Activated CD4-positive, alpha-beta T cell treated with anti-CD3 and anti-CD28 coated beads, Interleukin-2, amount 10 ng/mL, durations not matched to agents 24 days and 14 days (primary cell): ENCODE results near the gene ITPR2. TPM values are rescaled to one million over a fixed set of nuclear protein-coding genes. Genes with fewer than 3 reads are reported as not detected.

ENCODE experiments used
- DNase-seq: peaks from one replicate; pipeline ENCODE4 v3.0.0; 2022
- H3K27ac Mint-ChIP-seq: one replicate; pipeline ENCODE4 v1.8.0; 2022; ENCODE audit warnings: mild to moderate bottlenecking, mixed read lengths
- H3K27me3 Mint-ChIP-seq: one replicate; pipeline ENCODE4 v1.8.0; 2022; ENCODE audit warnings: mixed read lengths
- H3K36me3 Mint-ChIP-seq: one replicate; pipeline ENCODE4 v1.8.0; 2022; ENCODE audit warnings: low read depth, mild to moderate bottlenecking, mixed read lengths
- H3K4me1 Mint-ChIP-seq: one replicate; pipeline ENCODE4 v1.8.0; 2021; ENCODE audit warnings: mixed read lengths
- H3K4me3 Mint-ChIP-seq: one replicate; pipeline ENCODE4 v1.8.0; 2022; ENCODE audit warnings: mild to moderate bottlenecking, moderate library complexity, mixed read lengths
- H3K9me3 Mint-ChIP-seq: one replicate; pipeline ENCODE4 v1.8.0; 2021; ENCODE audit warnings: mixed read lengths
- intact Hi-C: fragments of 100-400 bp; cut with micrococcal nuclease; formaldehyde crosslinking; loops from one replicate; pipeline ENCODE4 v1.15.1; 2023
- total RNA-seq: library from RNA; stranded (reverse); gene quantifications from 2 replicates; pipeline ENCODE4 v1.2.3, GENCODE V29; 2022

Gene ITPR2
- total RNA-seq, 1 donor from 2014 or later = 46.0 TPM

GRCh38 chr12:26496170-26496569, 336.8 kb downstream of the ITPR2 start:
- intact Hi-C loops = no loop called here
- Mint-ChIP-seq H3K27me3 (no peaks in the 10 kb centered on the region), H3K27ac (no peak overlapping the region), H3K4me3 (no peak overlapping the region), H3K4me1 (no peaks in the 10 kb centered on the region), H3K36me3 (peaks cover 13% of the 10 kb centered on the region), H3K9me3 (no peaks in the 10 kb centered on the region)
- DNase-seq = no peak

GRCh38 chr12:26493656-26494055, 339.3 kb downstream of the ITPR2 start:
- no peak overlapping the region for H3K4me3 Mint-ChIP-seq
- intact Hi-C loops = no loop called here
- H3K27me3 Mint-ChIP-seq = no peaks in the 10 kb centered on the region
- DNase-seq = no peak
- H3K4me1 Mint-ChIP-seq = no peaks in the 10 kb centered on the region
- no peaks in the 10 kb centered on the region for H3K9me3 Mint-ChIP-seq
- H3K27ac Mint-ChIP-seq = no peak overlapping the region
- H3K36me3 Mint-ChIP-seq = peaks cover 20% of the 10 kb centered on the region

- no peaks in the 10 kb centered on the region for H3K9me3 Mint-ChIP-seq
- peaks cover 20% of the 10 kb centered on the region for H3K36me3 Mint-ChIP-seq
These were observed 340.6 kb downstream of the ITPR2 start for GRCh38 chr12:26492406-26492805.

GRCh38 chr12:26489908-26490307, 343.1 kb downstream of the ITPR2 start:
- intact Hi-C loops = no loop called here
- Mint-ChIP-seq H3K4me3 (no peak overlapping the region), H3K36me3 (peaks cover 24% of the 10 kb centered on the region), H3K27ac (no peak overlapping the region), H3K9me3 (no peaks in the 10 kb centered on the region), H3K27me3 (no peaks in the 10 kb centered on the region), H3K4me1 (no peaks in the 10 kb centered on the region)
- no peak for DNase-seq

More at GRCh38 chr12:26492406-26492805, 340.6 kb downstream of the ITPR2 start:
- Mint-ChIP-seq H3K27ac (no peak overlapping the region), H3K4me1 (no peaks in the 10 kb centered on the region), H3K4me3 (no peak overlapping the region), H3K27me3 (no peaks in the 10 kb centered on the region)
- intact Hi-C loops = no loop called here
- no peak for DNase-seq

GRCh38 chr12:26488351-26488750, 344.6 kb downstream of the ITPR2 start:
- DNase-seq = no peak
- Mint-ChIP-seq H3K4me1 (no peaks in the 10 kb centered on the region), H3K4me3 (no peak overlapping the region), H3K27ac (no peak overlapping the region), H3K9me3 (no peaks in the 10 kb centered on the region), H3K36me3 (peaks cover 25% of the 10 kb centered on the region), H3K27me3 (no peaks in the 10 kb centered on the region)
- intact Hi-C loops = no loop called here

DNA sequence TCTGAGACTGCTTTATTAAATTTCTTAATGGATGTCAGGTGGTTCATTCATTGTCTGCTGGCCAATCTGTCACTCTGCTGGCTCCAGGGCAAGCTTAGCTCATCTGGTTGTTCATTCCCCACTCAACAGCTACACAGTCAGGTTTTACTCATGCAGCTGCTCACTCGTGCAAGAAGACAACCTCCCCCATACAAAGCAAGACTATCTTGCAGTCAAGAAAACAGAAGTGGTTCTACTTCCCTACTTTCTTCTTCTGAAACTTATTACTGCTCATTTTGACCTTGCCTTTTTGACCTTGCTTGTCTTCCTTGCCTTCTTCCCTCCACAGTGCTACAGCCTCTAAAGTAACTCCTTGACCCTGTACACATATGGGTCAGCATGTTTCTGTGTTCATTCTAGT, 359.7 kb downstream of the ITPR2 start:
- no peak for DNase-seq
- no peaks in the 10 kb centered on the region for H3K27me3 Mint-ChIP-seq
- H3K4me1 Mint-ChIP-seq = peaks cover 25% of the 10 kb centered on the region
- intact Hi-C loops = no loop called here
- peaks cover 38% of the 10 kb centered on the region for H3K36me3 Mint-ChIP-seq
- H3K27ac Mint-ChIP-seq = no peak overlapping the region
- H3K4me3 Mint-ChIP-seq = no peak overlapping the region
- H3K9me3 Mint-ChIP-seq = peaks cover 11% of the 10 kb centered on the region

DNA sequence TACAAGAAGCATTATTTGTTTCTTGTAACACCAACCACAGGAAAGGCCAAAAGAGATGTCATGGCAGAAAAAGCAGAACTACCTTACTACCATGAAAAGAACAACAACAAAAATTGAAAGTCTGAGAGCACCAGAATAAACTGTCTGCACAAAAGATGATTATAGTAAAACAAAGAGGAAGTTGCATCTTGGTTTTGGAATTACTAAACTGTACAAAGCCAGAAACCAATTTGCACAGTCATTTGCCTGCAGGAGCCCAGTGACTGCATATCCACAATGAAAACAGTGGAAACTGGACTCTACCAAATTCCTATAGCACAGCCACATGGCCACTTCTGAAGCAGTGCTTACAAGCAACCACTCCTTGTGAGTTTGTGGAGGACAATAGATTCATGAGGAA, 361.4 kb downstream of the ITPR2 start:
- peaks cover 30% of the 10 kb centered on the region for H3K36me3 Mint-ChIP-seq
- DNase-seq = no peak
- no peak overlapping the region for H3K4me3 Mint-ChIP-seq
- peaks cover 11% of the 10 kb centered on the region for H3K9me3 Mint-ChIP-seq
- H3K4me1 Mint-ChIP-seq = peaks cover 25% of the 10 kb centered on the region
- H3K27ac Mint-ChIP-seq = peak overlapping the region; percentile 39
- H3K27me3 Mint-ChIP-seq = no peaks in the 10 kb centered on the region
- intact Hi-C loops = no loop called here

GRCh38 chr12:26469421-26470180, 363.4 kb downstream of the ITPR2 start:
- Mint-ChIP-seq H3K4me3 (no peak overlapping the region), H3K9me3 (peaks cover 7% of the 10 kb centered on the region), H3K4me1 (peaks cover 25% of the 10 kb centered on the region), H3K27me3 (no peaks in the 10 kb centered on the region), H3K27ac (no peak overlapping the region), H3K36me3 (peaks cover 17% of the 10 kb centered on the region)
- intact Hi-C loops = no loop called here
- no peak for DNase-seq

DNA sequence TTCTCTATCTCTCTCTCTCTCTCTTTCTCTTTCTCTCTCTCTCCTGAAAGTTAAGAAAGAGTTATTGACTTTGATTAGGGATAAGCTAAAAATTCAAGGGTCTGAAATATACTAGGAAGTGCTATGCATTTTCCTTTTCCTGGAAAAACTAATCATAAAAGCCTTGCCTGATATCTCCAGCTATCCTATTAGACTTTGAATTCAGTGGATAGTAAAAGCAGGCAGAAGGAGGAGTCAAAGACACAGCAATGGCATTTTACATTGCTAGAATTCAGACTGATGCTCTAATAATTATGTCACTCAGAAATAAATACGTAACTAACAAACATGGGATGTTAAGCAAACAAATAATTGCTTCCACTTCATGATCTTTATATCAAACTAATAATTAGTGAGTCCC, 365.6 kb downstream of the ITPR2 start:
- no peak for DNase-seq
- intact Hi-C loops = no loop called here
- Mint-ChIP-seq H3K4me1 (peaks cover 13% of the 10 kb centered on the region), H3K36me3 (peaks cover 2% of the 10 kb centered on the region), H3K27ac (no peak overlapping the region), H3K27me3 (no peaks in the 10 kb centered on the region), H3K4me3 (no peak overlapping the region), H3K9me3 (no peaks in the 10 kb centered on the region)

DNA sequence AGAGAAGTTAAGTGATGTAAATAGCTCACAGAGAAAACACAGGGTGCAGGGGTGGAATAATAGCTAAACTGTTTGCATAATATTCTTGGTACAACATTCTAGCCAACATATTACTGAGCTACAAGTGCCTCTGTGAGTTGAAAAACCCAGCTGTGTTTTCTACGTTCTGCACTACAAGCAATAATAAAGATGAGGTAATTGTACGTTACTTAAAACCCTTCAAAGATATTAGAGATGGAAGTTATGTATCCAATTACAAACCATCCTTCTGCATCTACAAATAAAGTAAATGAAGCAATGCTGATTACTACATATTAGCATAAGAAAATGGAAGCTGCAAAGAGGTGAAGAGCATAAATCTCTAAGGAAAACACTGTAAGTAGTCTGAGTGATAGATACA, 366.3 kb downstream of the ITPR2 start:
- intact Hi-C loops = no loop called here
- Mint-ChIP-seq H3K27me3 (no peaks in the 10 kb centered on the region), H3K4me1 (peaks cover 9% of the 10 kb centered on the region), H3K36me3 (peaks cover 2% of the 10 kb centered on the region), H3K9me3 (no peaks in the 10 kb centered on the region), H3K4me3 (no peak overlapping the region), H3K27ac (no peak overlapping the region)
- DNase-seq = no peak

GRCh38 chr12:26465419-26466097, 367.4 kb downstream of the ITPR2 start:
- peaks cover 2% of the 10 kb centered on the region for H3K36me3 Mint-ChIP-seq
- H3K27me3 Mint-ChIP-seq = no peaks in the 10 kb centered on the region
- no peaks in the 10 kb centered on the region for H3K9me3 Mint-ChIP-seq
- H3K4me1 Mint-ChIP-seq = no peaks in the 10 kb centered on the region
- no peak overlapping the region for H3K4me3 Mint-ChIP-seq
- no peak for DNase-seq
- no peak overlapping the region for H3K27ac Mint-ChIP-seq
- intact Hi-C loops = no loop called here

- intact Hi-C loops = no loop called here
- DNase-seq = no peak
- peaks cover 9% of the 10 kb centered on the region for H3K36me3 Mint-ChIP-seq
- H3K4me1 Mint-ChIP-seq = no peaks in the 10 kb centered on the region
- peaks cover 7% of the 10 kb centered on the region for H3K9me3 Mint-ChIP-seq
- no peak overlapping the region for H3K4me3 Mint-ChIP-seq
- H3K27ac Mint-ChIP-seq = no peak overlapping the region
- H3K27me3 Mint-ChIP-seq = no peaks in the 10 kb centered on the region
These were observed 371.2 kb downstream of the ITPR2 start for GRCh38 chr12:26461776-26462175.

DNA sequence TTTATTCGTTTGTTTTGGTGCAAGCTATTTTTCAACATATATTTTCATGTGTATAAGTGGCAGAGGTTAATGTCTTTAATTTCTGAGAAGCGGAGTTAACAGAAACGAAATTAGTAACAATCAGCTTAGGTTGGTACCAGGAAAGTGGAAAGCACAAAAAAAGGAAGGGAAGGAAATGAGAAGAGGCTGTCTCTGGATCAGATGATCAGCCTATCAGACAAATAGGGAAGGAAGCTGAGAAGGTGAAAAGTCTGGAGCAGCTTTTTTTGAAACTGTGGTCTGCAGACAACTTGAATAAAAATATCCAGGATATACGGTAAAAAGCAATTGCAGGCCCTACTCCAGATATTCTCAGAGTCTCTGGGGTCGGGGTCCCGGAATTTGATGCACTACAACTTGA, 372.6 kb downstream of the ITPR2 start:
- intact Hi-C loops = no loop called here
- Mint-ChIP-seq H3K4me3 (no peak overlapping the region), H3K9me3 (peaks cover 7% of the 10 kb centered on the region), H3K4me1 (no peaks in the 10 kb centered on the region), H3K27me3 (no peaks in the 10 kb centered on the region), H3K36me3 (peaks cover 10% of the 10 kb centered on the region), H3K27ac (no peak overlapping the region)
- no peak for DNase-seq

- H3K4me3 Mint-ChIP-seq = no peak overlapping the region
- H3K36me3 Mint-ChIP-seq = peaks cover 12% of the 10 kb centered on the region
- H3K9me3 Mint-ChIP-seq = peaks cover 7% of the 10 kb centered on the region
- no peak overlapping the region for H3K27ac Mint-ChIP-seq
- DNase-seq = no peak
- no peaks in the 10 kb centered on the region for H3K4me1 Mint-ChIP-seq
- no peaks in the 10 kb centered on the region for H3K27me3 Mint-ChIP-seq
- intact Hi-C loops = no loop called here
These were observed 376.9 kb downstream of the ITPR2 start for GRCh38 chr12:26455936-26456574.
